Measurements from ENCODE around the gene RAB11A. TPM values are rescaled to one million over a fixed set of nuclear protein-coding genes. Genes with fewer than 3 reads are reported as not detected.
"Not testable (repeated sequence)": the region's sequence is repeated elsewhere in the genome, so short reads cannot be mapped to it uniquely, and the experiment has no call there.

RAB11A gene
- total RNA-seq, 2 donors from 2014 or later: 176 to 182 TPM

GRCh38 chr15:65839985-65840384 lies 29.3 kb upstream of the RAB11A start:
- DNase-seq (ENCODE audit: low spot score): no peak
- intact Hi-C loops (cut with DNase I): no loop called here

- DNase-seq (ENCODE audit: low spot score): no peak
- intact Hi-C loops (cut with DNase I): no loop called here
Observed at GRCh38 chr15:65841121-65841930, 28.0 kb upstream of the RAB11A start.

GRCh38 chr15:65845826-65846519 lies 23.3 kb upstream of the RAB11A start:
- DNase-seq (ENCODE audit: low spot score): no peak
- intact Hi-C loops (cut with DNase I): no loop called here

GRCh38 chr15:65847989-65848388 lies 21.3 kb upstream of the RAB11A start:
- intact Hi-C loops (cut with DNase I): no loop called here

GRCh38 chr15:65851981-65852380 lies 17.3 kb upstream of the RAB11A start:
- intact Hi-C loops (cut with DNase I): no loop called here
- DNase-seq (ENCODE audit: low spot score): no peak

More at GRCh38 chr15:65847989-65848388, 21.3 kb upstream of the RAB11A start:
- no peak for DNase-seq (ENCODE audit: low spot score)

- intact Hi-C loops (cut with DNase I): no loop called here
- no peak for DNase-seq (ENCODE audit: low spot score)
Observed at GRCh38 chr15:65856821-65857455, 12.4 kb upstream of the RAB11A start.

- intact Hi-C loops (cut with DNase I): no loop called here
- DNase-seq (ENCODE audit: low spot score): no peak
Observed at GRCh38 chr15:65857718-65858402, 11.4 kb upstream of the RAB11A start.

- intact Hi-C loops (cut with DNase I): no loop called here
- DNase-seq (ENCODE audit: low spot score): no peak
Observed at GRCh38 chr15:65862682-65863081, 6.6 kb upstream of the RAB11A start.

GRCh38 chr15:65863106-65863505 lies 6.2 kb upstream of the RAB11A start:
- intact Hi-C loops (cut with DNase I): no loop called here
- no peak for DNase-seq (ENCODE audit: low spot score)

- intact Hi-C loops (cut with DNase I): no loop called here
- no peak for DNase-seq (ENCODE audit: low spot score)
Observed at GRCh38 chr15:65867244-65867643, 2.0 kb upstream of the RAB11A start.

- intact Hi-C loops (cut with DNase I); DNase-seq (ENCODE audit: low spot score): not testable (repeated sequence)
Observed at GRCh38 chr15:65867933-65868332, 1.4 kb upstream of the RAB11A start.

GRCh38 chr15:65868546-65869125 lies 655 bp upstream of the RAB11A start:
- no peak for DNase-seq (ENCODE audit: low spot score)
- intact Hi-C loops (cut with DNase I): no loop called here

- DNase-seq (ENCODE audit: low spot score): peak; percentile 82
- intact Hi-C loops (cut with DNase I): no loop called here
Observed at GRCh38 chr15:65869954-65870871, 922 bp downstream of the RAB11A start.

GRCh38 chr15:65870889-65871533 lies 1.7 kb downstream of the RAB11A start:
- DNase-seq (ENCODE audit: low spot score): no peak
- intact Hi-C loops (cut with DNase I): no loop called here

GRCh38 chr15:65871886-65872285 lies 2.6 kb downstream of the RAB11A start:
- DNase-seq (ENCODE audit: low spot score); intact Hi-C loops (cut with DNase I): not testable (repeated sequence)

- intact Hi-C loops (cut with DNase I); DNase-seq (ENCODE audit: low spot score): not testable (repeated sequence)
Observed at GRCh38 chr15:65872596-65872995, 3.3 kb downstream of the RAB11A start.

GRCh38 chr15:65873256-65873655 lies 4.0 kb downstream of the RAB11A start:
- intact Hi-C loops (cut with DNase I): no loop called here
- DNase-seq (ENCODE audit: low spot score): no peak

GRCh38 chr15:65875458-65875857 lies 6.2 kb downstream of the RAB11A start:
- DNase-seq (ENCODE audit: low spot score): no peak
- intact Hi-C loops (cut with DNase I): no loop called here

All from posterior vena cava (tissue), 2 donors.